ENCODE results near the gene UBR1.
"Not testable (repeated sequence)": the region's sequence is repeated elsewhere in the genome, so short reads cannot be mapped to it uniquely, and the experiment has no call there.

UBR1 gene

GRCh38 chr15:42919799-42920518 is 185.9 kb downstream of the UBR1 start:
- H3K4me1 ChIP-seq (ENCODE audit: insufficient read depth, low read length): no peaks in the 10 kb centered on the region; the same call in 1 of the 2 replicates
- H3K4me3 ChIP-seq (ENCODE audit: low read length): peak overlapping the region; percentile 94
- H3K9ac ChIP-seq (ENCODE audit: low read depth, low read length): peak overlapping the region; percentile 70; the same call in 1 of the 2 replicates
- no peak overlapping the region for H3K27ac ChIP-seq (ENCODE audit: low read length)
- H3K36me3 ChIP-seq (ENCODE audit: insufficient read depth, low read depth, low read length): no peaks in the 10 kb centered on the region
- no peaks in the 10 kb centered on the region for H3K9me3 ChIP-seq (ENCODE audit: insufficient read depth, low read depth, low read length)
- peaks cover 14% of the 10 kb centered on the region for H3K27me3 ChIP-seq (ENCODE audit: insufficient read depth, low read length)

- H3K4me3 ChIP-seq (ENCODE audit: low read length): peak overlapping the region; percentile 94
- peaks cover 14% of the 10 kb centered on the region for H3K27me3 ChIP-seq (ENCODE audit: insufficient read depth, low read length)
- no peaks in the 10 kb centered on the region; the same call in 1 of the 2 replicates for H3K4me1 ChIP-seq (ENCODE audit: insufficient read depth, low read length)
- no peaks in the 10 kb centered on the region for H3K9me3 ChIP-seq (ENCODE audit: insufficient read depth, low read depth, low read length)
- H3K9ac ChIP-seq (ENCODE audit: low read depth, low read length): no peak overlapping the region; the same call in 1 of the 2 replicates
- no peak overlapping the region for H3K27ac ChIP-seq (ENCODE audit: low read length)
- no peaks in the 10 kb centered on the region for H3K36me3 ChIP-seq (ENCODE audit: insufficient read depth, low read depth, low read length)
Observed at GRCh38 chr15:42919308-42919707, 186.5 kb downstream of the UBR1 start.

GRCh38 chr15:42918047-42918446 is 187.8 kb downstream of the UBR1 start:
- Histone ChIP-seq H3K36me3 (ENCODE audit: insufficient read depth, low read depth, low read length) (no peaks in the 10 kb centered on the region), H3K27me3 (ENCODE audit: insufficient read depth, low read length) (peaks cover 14% of the 10 kb centered on the region), H3K9ac (ENCODE audit: low read depth, low read length) (no peak overlapping the region), H3K9me3 (ENCODE audit: insufficient read depth, low read depth, low read length) (no peaks in the 10 kb centered on the region), H3K27ac (ENCODE audit: low read length) (no peak overlapping the region), H3K4me3 (ENCODE audit: low read length) (no peak overlapping the region), H3K4me1 (ENCODE audit: insufficient read depth, low read length) (no peaks in the 10 kb centered on the region; the same call in 1 of the 2 replicates)

DNA sequence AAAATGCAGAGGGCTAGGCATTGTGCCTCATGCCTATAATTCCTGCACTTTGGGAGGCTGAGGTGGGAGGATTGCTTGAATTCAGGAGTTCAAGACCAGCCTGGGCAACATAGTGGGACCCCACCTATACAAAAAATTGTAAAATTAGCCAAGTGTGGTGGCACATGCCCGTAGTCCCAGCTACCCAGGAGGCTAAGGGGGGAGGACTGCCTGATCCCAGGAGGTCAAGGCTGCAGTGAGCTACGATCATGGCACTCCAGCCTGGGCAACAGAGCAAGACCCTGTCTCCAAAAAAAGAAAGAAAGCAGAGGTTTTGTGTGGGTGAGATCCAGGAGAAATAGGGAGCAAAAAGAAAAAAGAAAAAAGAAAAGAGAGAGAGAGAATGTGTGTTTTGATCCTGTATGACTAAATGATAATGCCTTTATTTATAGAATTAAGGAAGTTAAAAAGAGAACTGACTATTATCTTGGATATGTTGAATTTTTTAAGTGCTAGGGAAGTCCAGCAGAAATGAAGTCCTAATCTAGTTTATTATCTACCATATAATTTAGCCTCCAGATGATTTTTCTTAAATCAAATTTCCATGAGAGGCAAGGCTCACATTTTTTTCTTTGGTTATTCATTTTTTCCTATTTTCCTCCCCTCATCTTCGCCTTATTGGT is 190.1 kb downstream of the UBR1 start:
- Histone ChIP-seq H3K27ac (ENCODE audit: low read length) (no peak overlapping the region), H3K9ac (ENCODE audit: low read depth, low read length) (no peak overlapping the region), H3K36me3 (ENCODE audit: insufficient read depth, low read depth, low read length) (no peaks in the 10 kb centered on the region), H3K27me3 (ENCODE audit: insufficient read depth, low read length) (no peaks in the 10 kb centered on the region), H3K4me3 (ENCODE audit: low read length) (no peak overlapping the region), H3K4me1 (ENCODE audit: insufficient read depth, low read length) (no peaks in the 10 kb centered on the region; the same call in 1 of the 2 replicates), H3K9me3 (ENCODE audit: insufficient read depth, low read depth, low read length) (no peaks in the 10 kb centered on the region)

DNA sequence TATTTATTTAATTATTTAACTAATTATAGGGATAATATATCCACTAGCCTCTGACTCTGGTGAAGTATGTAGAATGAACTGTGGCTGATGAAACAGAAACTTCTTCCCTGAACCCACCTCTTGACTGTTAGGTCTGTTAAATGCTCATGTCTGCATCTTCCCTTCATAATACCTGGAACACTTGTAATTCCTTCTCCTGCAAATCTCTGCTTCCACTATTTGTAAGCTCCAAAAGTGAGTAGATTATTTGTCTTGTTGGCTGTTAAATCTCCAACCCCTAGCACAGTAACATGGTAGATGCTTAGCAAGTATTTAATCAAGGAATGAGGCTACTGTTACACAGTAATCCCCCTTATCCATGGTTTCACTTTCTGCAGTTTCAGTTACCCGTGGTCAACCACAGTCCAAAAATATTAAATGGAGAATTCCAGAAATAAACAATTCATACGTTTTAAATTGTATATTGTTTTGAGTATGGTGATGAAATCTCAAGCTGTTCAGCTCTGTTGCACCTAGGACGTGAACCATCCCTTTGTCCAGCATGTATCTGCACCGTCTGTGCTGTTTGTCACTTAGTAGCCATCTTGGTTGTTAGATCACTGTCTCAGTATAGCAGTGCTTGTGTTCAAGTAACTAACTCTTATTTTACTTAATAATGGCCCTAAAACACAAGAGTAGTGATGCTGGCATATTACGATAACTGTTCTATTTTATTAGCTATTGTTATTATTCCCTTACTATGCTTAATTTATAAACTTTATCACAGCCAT is 190.9 kb downstream of the UBR1 start:
- no peak overlapping the region for H3K27ac ChIP-seq (ENCODE audit: low read length)
- H3K4me1 ChIP-seq (ENCODE audit: insufficient read depth, low read length): no peaks in the 10 kb centered on the region; the same call in 1 of the 2 replicates
- H3K4me3 ChIP-seq (ENCODE audit: low read length): no peak overlapping the region
- H3K36me3 ChIP-seq (ENCODE audit: insufficient read depth, low read depth, low read length): no peaks in the 10 kb centered on the region
- no peak overlapping the region for H3K9ac ChIP-seq (ENCODE audit: low read depth, low read length)
- no peaks in the 10 kb centered on the region for H3K9me3 ChIP-seq (ENCODE audit: insufficient read depth, low read depth, low read length)
- H3K27me3 ChIP-seq (ENCODE audit: insufficient read depth, low read length): no peaks in the 10 kb centered on the region

- Histone ChIP-seq H3K27ac (ENCODE audit: low read length) (no peak overlapping the region), H3K27me3 (ENCODE audit: insufficient read depth, low read length) (no peaks in the 10 kb centered on the region), H3K4me3 (ENCODE audit: low read length) (no peak overlapping the region), H3K4me1 (ENCODE audit: insufficient read depth, low read length) (no peaks in the 10 kb centered on the region), H3K9ac (ENCODE audit: low read depth, low read length) (no peak overlapping the region), H3K36me3 (ENCODE audit: insufficient read depth, low read depth, low read length) (no peaks in the 10 kb centered on the region), H3K9me3 (ENCODE audit: insufficient read depth, low read depth, low read length) (no peaks in the 10 kb centered on the region)
Observed at GRCh38 chr15:42911058-42911592, 194.7 kb downstream of the UBR1 start.

GRCh38 chr15:42908538-42908937 is 197.3 kb downstream of the UBR1 start:
- Histone ChIP-seq H3K27me3 (ENCODE audit: insufficient read depth, low read length) (no peaks in the 10 kb centered on the region), H3K36me3 (ENCODE audit: insufficient read depth, low read depth, low read length) (no peaks in the 10 kb centered on the region), H3K27ac (ENCODE audit: low read length) (no peak overlapping the region), H3K9ac (ENCODE audit: low read depth, low read length) (no peak overlapping the region), H3K4me1 (ENCODE audit: insufficient read depth, low read length) (no peaks in the 10 kb centered on the region), H3K9me3 (ENCODE audit: insufficient read depth, low read depth, low read length) (no peaks in the 10 kb centered on the region), H3K4me3 (ENCODE audit: low read length) (no peak overlapping the region)

DNA sequence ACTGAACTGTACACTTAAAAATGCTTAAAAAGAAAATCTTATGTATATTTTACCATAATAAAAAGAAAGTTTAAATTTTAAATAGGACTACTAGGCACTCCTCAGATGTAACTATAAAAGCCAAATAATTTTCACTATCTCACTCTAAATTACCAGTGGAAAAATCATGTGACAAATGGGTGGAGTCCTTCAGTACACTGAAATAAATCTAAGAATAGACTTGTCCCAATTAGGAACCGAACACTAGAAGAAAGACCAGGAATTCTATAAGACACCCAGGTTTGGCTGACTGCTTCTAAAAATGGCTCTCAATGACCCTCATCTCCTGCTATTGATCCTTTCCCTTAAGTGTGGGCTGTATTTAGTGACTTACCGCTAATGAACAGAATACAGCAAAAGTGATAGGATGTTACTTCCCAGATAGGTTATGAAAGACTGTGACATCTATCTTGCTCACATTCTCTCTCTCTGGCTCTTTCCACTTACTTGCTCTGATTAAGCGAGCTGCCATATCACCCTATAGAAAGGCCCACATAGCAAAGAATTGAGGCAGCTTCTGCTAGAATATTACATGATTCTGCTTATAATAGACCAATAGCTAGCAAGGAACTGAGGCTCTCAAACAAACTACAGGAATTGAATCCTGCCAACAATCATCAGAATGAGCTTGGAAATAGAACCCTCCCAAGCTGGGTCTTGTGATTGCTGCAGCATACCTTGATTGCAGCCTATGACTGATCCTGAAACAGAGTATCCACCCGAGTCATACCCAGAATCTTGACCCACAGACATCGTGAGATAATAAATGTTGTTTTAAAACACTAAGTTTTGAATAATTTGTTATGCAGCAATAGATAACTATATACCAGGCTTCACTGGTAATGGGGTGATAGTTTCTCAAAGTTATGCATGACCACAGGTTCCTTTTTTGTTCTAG is 202.2 kb downstream of the UBR1 start:
- H3K27ac ChIP-seq (ENCODE audit: low read length): no peak overlapping the region
- H3K9me3 ChIP-seq (ENCODE audit: insufficient read depth, low read depth, low read length): no peaks in the 10 kb centered on the region
- no peak overlapping the region for H3K9ac ChIP-seq (ENCODE audit: low read depth, low read length)
- no peak overlapping the region for H3K4me3 ChIP-seq (ENCODE audit: low read length)
- H3K36me3 ChIP-seq (ENCODE audit: insufficient read depth, low read depth, low read length): no peaks in the 10 kb centered on the region
- H3K27me3 ChIP-seq (ENCODE audit: insufficient read depth, low read length): no peaks in the 10 kb centered on the region
- no peaks in the 10 kb centered on the region for H3K4me1 ChIP-seq (ENCODE audit: insufficient read depth, low read length)

DNA sequence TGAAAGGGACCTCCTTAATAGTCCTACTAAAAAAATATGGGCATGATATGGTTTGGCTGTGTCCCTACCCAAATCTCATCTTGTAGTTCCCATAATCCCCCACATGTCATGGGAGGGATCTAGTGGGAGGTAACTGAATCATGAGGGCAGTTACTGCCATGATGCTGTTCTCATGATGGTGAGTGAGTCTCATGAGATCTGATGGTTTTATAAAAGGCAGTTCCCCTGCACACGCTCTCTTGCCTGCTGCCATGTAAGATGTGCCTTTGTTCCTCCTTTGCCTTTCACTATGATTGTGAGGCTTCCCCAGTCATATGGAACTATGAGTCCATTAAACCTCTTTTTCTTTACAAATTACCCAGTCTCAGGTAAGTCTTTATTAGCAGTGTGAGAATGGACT is 211.9 kb downstream of the UBR1 start:
- not testable (repeated sequence) for H3K9ac ChIP-seq (ENCODE audit: low read depth, low read length); H3K27ac ChIP-seq (ENCODE audit: low read length); H3K27me3 ChIP-seq (ENCODE audit: insufficient read depth, low read length); H3K9me3 ChIP-seq (ENCODE audit: insufficient read depth, low read depth, low read length); H3K36me3 ChIP-seq (ENCODE audit: insufficient read depth, low read depth, low read length); H3K4me3 ChIP-seq (ENCODE audit: low read length)
- peaks cover 14% of the 10 kb centered on the region for H3K4me1 ChIP-seq (ENCODE audit: insufficient read depth, low read length)
